ENCODE results near the gene PPFIBP1.

- TF ChIP-seq EZH2 (IDR thresholded peaks at IDR 0.05): no peak
- no peak for TF ChIP-seq POLR2AphosphoS5 (IDR thresholded peaks at IDR 0.05; ENCODE audit: borderline replicate concordance, low read depth, low read length)
Measured at GRCh38 chr12:27547592-27547991, 23.6 kb downstream of the PPFIBP1 start.

Data from SK-N-MC (cell line).